Measurements from ENCODE around the gene NOMO2.
"Not testable (repeated sequence)": the region's sequence is repeated elsewhere in the genome, so short reads cannot be mapped to it uniquely, and the experiment has no call there.

- not testable (repeated sequence) for TF ChIP-seq CTCF, POLR2A (IDR thresholded peaks at IDR 0.05)
Measured at GRCh38 chr16:18575945-18576344, 14.0 kb upstream of the NOMO2 start.
